Retinal pigment epithelial cell (primary cell): ENCODE measurements around the gene CDC25C.
"Not testable (repeated sequence)": the region's sequence is repeated elsewhere in the genome, so short reads cannot be mapped to it uniquely, and the experiment has no call there.

Source experiments
- DNase-seq: peaks from one replicate; pipeline ENCODE4 v3.0.0-alpha.2; 2010; ENCODE audit warnings: low read depth
- H3K4me3 ChIP-seq: 2 replicates; pipeline ENCODE4 v1.5.1; 2011; ENCODE audit warnings: mild to moderate bottlenecking, low read length, control low read depth, moderate library complexity
- CTCF ChIP-seq: conservative IDR thresholded peaks from 2 replicates; pipeline ENCODE4 v1.5.1; 2011; ENCODE audit warnings: low read depth, low read length, control low read depth, inconsistent platforms

Gene CDC25C

GRCh38 chr5:138258704-138259292 is 72.8 kb downstream of the CDC25C start:
- no peak for DNase-seq
- H3K4me3 ChIP-seq: no peak overlapping the region
- no peak for TF ChIP-seq CTCF

- DNase-seq: no peak
- TF ChIP-seq CTCF: no peak
- H3K4me3 ChIP-seq: no peak overlapping the region
Observed at GRCh38 chr5:138257583-138257982, 74.0 kb downstream of the CDC25C start.

GRCh38 chr5:138252944-138253343 is 78.7 kb downstream of the CDC25C start:
- no peak for TF ChIP-seq CTCF
- no peak for DNase-seq
- no peak overlapping the region for H3K4me3 ChIP-seq

GRCh38 chr5:138247800-138248199 is 83.8 kb downstream of the CDC25C start:
- H3K4me3 ChIP-seq, DNase-seq: not testable (repeated sequence)

GRCh38 chr5:138246822-138247221 is 84.8 kb downstream of the CDC25C start:
- TF ChIP-seq CTCF: no peak
- no peak for DNase-seq

GRCh38 chr5:138246334-138246733 is 85.3 kb downstream of the CDC25C start:
- DNase-seq: no peak
- TF ChIP-seq CTCF: no peak
- H3K4me3 ChIP-seq: no peak overlapping the region

More at GRCh38 chr5:138246822-138247221, 84.8 kb downstream of the CDC25C start:
- H3K4me3 ChIP-seq: no peak overlapping the region

- no peak overlapping the region for H3K4me3 ChIP-seq
- TF ChIP-seq CTCF: no peak
- DNase-seq: no peak
Observed at GRCh38 chr5:138245717-138246116, 85.9 kb downstream of the CDC25C start.
